Fibroblast of skin of back (primary cell): ENCODE results near the gene C1orf198.

Source experiments
- DNase-seq: peaks from one replicate; pipeline ENCODE4 v3.0.0-alpha.2; 2013

Gene C1orf198

GRCh38 chr1:230832476-230832875, 35.8 kb downstream of the C1orf198 start:
- DNase-seq: peak; percentile 35

GRCh38 chr1:230831771-230832170, 36.5 kb downstream of the C1orf198 start:
- no peak for DNase-seq

DNA sequence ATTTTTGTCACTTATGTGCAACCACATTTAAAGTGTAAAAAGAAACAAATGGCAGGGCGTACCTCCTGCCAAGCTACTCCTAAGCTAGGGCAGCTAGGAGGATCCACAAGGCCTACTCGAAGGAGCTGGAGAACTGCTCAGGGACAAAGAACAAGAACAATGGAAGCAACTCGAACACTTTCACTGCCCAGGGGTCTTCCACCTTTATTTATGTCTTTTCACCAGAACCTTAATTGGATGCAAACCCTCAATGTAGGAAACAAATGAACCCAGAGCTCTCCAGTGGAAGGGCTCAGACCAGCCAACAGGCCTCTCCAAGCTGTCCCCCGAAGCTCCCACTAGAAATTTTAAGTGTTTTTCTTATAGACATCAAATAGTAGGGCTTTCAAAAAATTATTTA, 39.9 kb downstream of the C1orf198 start:
- no peak for DNase-seq

- DNase-seq: no peak
Observed at GRCh38 chr1:230827801-230828200, 40.5 kb downstream of the C1orf198 start.

DNA sequence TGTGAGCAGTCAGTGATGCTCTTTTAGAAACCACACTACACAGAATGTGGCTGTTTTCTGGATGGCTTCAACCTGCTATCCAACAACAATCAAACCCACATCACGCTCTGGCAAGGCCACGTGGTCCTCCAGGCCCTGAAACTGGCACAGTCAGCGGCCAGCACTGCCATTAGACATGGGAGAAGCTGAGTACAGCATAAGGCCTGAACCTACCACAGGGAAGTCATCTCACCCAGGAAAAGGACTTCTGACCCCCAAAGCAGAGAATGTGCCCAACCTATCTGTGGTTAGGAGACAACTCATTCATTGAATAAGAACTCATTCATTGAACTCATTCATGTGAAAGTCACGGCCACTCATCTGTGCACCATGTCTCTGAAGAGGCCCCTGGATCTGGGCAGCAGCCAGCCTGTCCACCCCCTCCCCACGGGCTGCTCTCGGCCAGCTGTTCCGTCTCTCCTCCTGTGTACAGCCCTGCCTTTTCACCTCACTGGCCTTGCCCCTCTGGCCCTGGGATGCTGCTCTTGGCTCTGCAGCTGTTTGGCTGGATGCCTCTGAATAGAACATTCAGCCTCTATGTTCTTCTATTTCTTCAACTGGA, 41.1 kb downstream of the C1orf198 start:
- no peak for DNase-seq

- no peak for DNase-seq
Observed at GRCh38 chr1:230826166-230826875, 42.0 kb downstream of the C1orf198 start.

- DNase-seq: no peak
Observed at GRCh38 chr1:230825761-230826160, 42.6 kb downstream of the C1orf198 start.

DNA sequence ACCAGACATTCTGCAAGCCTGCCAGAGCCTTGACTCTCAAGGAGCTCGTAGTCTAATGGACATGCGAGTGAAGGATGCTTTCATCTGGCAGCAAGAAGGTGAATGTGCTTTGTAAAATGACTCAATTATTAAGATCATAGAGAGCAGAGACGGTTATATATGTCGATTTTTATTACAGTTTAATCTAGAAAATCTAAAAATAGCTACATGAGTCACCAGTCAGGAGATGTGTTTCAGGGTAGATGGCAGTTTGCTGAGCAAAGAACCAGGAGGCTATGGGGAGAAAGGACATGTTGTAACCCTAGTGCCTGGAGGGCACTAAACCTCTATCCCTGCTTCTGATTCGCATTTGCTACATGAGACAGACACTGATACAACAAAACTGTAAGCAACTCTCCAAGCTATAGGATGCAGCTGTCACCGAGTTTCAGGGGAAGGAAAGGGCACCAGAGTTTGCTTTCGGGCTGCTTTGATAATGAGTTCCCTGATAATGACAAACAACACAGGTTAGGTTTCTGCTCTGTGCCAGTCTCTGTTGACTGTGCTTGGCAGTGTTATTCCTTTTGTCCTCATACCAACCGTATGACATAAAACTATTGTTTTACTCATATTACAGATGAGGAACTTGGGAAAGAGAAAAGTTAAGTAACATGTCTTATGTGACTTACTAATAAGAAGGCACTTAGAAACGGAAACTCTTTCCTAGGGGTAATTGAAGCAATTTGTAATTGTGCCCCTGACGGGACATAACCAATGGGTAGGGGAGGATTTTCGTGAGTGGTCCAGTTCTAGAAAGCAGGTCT, 43.2 kb downstream of the C1orf198 start:
- DNase-seq: peak; percentile 81

- peak; percentile 36 for DNase-seq
Observed at GRCh38 chr1:230824551-230824918, 43.8 kb downstream of the C1orf198 start.

- no peak for DNase-seq
Observed at GRCh38 chr1:230823931-230824381, 44.4 kb downstream of the C1orf198 start.

DNA sequence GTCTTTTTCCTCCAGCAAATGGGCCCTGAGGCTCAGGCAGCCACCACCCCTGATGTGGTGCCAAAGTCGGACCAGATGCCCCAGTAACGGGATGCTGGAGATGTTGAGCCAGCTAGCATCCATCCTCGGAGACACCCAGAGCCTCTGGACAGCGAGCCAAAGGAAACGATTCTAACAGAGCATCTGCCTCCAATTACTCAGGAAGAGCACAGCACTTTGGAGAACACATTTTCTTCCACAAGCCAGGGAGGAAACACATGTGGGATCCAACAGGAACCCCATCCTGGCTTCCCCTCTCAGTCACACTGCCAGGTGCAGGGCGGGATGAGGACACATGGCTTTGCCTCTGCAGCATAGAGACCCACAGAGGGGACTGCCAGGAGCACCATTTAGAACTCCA, 44.9 kb downstream of the C1orf198 start:
- DNase-seq: no peak

GRCh38 chr1:230822092-230822581, 46.2 kb downstream of the C1orf198 start:
- peak; percentile 42 for DNase-seq

DNA sequence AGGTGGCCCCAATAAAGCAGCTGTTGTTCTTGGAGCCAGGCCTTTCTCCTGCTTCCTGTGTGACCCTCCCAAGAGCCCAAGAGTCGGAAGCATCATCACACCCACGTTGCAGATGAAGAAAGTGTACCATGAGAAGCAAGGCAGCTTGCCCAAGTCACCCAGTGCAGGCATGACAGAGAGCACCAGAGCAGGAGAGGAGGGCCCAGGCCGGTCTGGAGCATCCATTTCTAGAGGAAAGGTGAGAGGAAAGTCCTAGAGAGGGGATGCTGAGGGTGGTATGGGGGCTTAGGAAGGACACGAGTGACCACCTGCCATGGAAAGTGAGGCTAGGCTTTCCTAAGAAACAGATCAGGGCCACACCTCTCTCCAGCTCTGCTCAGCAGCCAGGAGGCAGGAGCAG, 47.0 kb downstream of the C1orf198 start:
- DNase-seq: no peak

DNA sequence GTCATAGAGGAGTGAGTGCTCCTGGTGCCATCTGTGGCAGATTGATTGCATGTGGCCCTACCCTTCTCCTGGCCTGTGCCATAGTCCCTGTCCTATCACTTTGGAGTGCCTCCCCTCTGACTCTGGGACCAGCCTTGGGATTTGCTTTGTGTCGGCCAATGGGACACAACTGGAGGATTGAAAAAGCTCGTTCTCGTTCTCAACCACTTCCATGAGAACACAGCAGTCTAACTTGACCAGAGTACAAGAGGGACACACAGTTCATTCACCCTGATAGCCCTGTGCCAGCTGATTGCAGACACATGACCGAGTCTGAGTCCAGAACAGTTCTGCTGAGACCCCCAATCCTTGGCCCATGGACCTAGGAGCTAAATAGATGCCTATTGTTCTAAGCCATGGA, 47.8 kb downstream of the C1orf198 start:
- no peak for DNase-seq

DNA sequence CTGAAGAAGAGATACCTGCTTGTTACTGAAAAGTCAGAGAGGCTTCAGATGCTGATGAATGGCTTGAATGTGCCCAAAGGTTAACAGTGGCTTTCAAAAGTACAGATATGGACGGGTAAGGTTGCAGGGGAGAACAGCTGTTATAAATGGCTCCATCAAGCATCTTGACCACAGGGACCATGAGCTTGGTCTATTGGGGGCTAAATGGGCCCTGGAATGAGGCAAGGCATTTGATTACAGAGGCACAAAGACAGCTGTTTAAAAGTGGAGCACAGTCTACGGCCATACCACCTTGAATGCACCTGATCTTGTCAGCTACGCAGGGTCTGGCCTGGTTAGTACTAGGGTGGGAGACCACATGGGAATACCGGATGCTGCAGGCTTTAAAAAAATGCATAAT, 48.3 kb downstream of the C1orf198 start:
- DNase-seq: no peak

DNA sequence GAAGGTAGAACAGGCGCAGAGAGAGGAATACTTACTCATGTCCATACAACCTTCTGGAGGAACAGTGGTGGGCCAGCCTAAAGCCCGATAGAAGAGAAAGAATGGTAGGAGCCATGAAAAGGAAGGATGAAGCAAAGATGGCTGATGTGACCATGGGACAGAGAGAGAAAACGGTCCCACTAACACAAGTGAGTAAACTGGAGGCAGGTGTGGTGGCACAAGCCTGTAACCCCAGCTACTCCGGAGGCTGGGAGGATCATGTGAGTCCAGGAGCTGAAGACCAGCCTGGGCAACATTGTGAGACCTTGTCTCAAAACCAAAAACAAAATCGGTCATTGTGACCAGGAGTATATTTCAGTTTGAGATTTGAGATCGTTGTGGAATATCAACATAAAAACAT, 49.4 kb downstream of the C1orf198 start:
- no peak for DNase-seq

- DNase-seq: peak; percentile 27
Observed at GRCh38 chr1:230818367-230818766, 50.0 kb downstream of the C1orf198 start.

DNA sequence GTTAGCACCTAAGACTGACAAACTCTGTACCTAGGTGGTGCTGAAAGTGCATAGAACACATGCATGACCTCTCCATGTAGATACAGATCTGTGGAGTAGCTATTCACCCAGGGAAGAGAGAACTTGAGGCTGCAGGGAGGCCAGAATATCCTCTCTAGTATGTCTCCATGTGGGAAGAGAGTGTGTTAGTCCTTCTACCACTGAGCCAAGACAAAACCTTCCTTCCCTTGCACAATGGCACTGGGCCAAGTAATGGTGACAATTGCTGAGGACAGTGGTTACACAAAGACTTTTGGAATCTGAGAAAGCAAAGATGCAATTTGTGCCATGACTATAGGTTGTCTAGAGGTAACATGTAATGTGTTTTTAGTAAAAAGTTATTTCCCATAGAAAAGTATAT, 52.3 kb downstream of the C1orf198 start:
- no peak for DNase-seq

GRCh38 chr1:230814949-230815692, 53.2 kb downstream of the C1orf198 start:
- no peak for DNase-seq

DNA sequence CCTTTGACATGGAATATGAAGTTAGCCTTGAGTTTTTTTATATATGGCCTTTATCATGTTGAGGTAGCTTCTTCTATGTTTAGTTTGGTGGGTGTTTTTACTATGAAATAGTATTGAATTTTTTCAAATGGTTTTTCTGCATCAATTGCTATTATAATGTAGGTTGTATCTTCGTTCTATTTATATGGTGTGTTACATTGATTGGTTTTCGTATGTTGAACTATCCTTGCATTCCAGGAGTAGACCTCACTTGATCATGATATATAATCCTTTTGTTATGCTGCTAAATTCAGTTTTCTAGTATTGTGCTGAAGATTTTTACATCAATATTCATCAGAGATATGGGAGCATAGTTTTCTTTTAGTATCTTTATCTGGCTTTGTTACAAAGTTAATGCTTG, 55.8 kb downstream of the C1orf198 start:
- no peak for DNase-seq

- no peak for DNase-seq
Observed at GRCh38 chr1:230809256-230809990, 58.9 kb downstream of the C1orf198 start.

GRCh38 chr1:230808281-230808872, 59.9 kb downstream of the C1orf198 start:
- DNase-seq: peak; percentile 36
